AG08395 (cell line): ENCODE results near the gene MYG1.
"Not testable (repeated sequence)": the region's sequence is repeated elsewhere in the genome, so short reads cannot be mapped to it uniquely, and the experiment has no call there.

ENCODE experiments used
- DNase-seq: peaks from one replicate; pipeline ENCODE4 v3.0.0; 2012; ENCODE audit warnings: mixed read lengths, low spot score

MYG1 gene

DNA sequence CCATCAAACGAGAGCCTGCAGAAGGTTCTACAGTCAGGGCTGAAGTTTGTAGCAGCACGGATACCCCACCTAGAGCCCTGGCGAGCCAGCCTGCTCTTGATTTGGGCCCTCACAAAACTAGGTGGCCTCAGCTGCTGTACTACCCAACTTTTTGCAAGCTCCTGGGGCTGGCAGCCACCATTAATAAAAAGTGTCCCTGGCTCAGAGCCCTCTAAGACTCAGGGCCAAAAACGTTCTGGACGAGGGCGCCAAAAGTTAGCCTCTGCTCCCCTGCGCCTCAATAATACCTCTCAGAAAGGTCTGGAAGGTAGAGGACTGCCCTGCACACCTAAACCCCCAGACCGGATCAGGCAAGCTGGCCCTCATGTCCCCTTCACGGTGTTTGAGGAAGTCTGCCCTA, 13.0 kb upstream of the MYG1 start:
- no peak for DNase-seq

DNA sequence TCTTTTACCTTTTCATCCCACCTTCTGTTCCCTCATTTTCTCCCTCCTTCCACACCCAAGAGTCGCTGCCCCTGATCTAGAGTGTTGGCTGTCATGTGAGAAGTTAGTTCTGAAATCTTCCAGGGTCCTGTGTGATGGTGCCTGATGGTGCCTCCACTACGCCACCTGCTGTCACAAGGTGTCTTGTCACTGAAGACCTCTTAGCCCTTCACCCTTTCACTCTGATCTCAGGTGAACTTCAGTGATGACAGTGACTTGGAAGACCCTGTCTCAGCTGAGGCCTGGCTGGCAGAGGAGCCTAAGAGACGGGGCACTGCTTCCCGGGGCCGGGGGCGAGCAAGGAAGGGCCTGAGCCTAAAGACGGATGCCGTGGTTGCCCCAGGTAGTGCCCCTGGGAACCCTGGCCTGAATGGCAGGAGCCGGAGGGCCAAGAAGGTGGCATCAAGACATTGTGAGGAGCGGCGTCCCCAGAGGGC, 11.7 kb upstream of the MYG1 start:
- DNase-seq, result peak; percentile 73

DNA sequence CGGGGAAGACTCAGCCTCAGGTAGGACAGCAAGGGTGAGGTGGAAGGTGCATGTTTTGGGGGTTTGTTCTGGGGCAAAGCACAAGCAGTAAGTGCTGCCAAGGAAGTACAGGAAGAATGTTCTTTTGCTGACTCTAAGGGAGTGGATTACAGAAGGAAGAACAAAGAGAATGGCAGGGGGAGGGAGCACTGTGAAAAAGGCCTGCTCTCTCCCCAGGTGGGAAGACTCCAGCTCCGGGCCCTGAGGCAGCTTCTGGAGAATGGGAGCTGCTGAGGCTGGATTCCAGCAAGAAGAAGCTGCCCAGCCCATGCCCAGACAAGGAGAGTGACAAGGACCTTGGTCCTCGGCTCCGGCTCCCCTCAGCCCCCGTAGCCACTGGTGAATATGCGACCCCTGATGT, 11.2 kb upstream of the MYG1 start:
- no peak for DNase-seq

DNA sequence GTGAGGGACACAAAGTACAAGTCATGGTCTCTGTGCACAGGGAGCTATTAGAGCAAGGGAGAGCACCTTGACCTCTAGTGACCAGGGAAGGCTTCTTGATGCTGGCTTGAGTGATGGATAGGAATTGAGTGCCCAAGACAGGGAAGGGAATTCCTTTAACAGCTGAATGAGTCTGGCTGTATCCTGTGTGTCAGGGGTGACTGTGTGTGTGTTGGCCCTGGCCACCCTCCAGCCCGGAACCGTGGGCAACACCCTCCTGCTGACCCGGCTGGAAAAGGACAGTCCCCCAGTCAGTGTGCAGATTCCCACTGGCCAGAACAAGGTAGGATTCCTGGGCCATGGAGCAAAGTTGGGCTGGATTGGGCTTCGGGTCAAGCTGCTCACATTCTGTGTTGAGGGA, 9.6 kb upstream of the MYG1 start:
- peak; percentile 57 for DNase-seq

DNA sequence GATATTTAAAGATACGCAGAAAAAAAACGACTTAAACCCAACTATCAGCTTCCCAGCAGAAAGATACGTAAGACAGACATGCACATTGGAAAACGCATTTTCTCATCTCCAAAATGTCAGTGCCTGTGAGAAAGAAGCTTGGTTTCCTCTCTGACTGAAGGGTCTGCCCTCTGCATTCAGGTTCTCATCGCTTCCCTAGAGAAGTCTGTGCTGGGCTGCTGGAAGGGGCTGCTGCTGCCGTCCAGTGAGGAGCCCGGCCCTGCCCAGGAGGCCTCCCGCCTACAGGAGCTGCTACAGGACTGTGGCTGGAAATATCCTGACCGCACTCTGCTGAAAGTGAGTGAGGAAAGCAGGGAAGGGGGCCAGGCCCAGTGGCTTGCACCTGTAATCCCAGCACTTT, 8.8 kb upstream of the MYG1 start:
- DNase-seq, result no peak

DNA sequence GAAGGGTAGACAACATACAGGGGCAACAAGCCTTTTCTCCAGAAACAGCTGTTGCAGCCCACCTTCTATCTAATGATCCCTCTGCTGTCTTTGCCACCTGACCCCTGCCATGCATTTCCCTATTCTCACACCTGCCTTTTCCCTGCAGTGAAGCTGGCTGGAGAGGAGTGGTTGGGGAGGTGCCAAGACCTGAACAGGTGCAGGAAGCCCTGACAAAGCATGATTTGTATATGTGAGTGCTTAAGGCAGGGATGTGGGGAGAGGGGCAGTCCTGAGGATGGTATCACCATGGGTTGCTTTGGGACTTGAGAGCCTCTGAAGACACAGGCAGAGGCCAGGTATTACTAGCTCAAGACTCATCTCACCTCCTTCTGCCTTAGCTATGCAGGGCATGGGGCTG, 7.1 kb upstream of the MYG1 start:
- DNase-seq, result no peak

DNA sequence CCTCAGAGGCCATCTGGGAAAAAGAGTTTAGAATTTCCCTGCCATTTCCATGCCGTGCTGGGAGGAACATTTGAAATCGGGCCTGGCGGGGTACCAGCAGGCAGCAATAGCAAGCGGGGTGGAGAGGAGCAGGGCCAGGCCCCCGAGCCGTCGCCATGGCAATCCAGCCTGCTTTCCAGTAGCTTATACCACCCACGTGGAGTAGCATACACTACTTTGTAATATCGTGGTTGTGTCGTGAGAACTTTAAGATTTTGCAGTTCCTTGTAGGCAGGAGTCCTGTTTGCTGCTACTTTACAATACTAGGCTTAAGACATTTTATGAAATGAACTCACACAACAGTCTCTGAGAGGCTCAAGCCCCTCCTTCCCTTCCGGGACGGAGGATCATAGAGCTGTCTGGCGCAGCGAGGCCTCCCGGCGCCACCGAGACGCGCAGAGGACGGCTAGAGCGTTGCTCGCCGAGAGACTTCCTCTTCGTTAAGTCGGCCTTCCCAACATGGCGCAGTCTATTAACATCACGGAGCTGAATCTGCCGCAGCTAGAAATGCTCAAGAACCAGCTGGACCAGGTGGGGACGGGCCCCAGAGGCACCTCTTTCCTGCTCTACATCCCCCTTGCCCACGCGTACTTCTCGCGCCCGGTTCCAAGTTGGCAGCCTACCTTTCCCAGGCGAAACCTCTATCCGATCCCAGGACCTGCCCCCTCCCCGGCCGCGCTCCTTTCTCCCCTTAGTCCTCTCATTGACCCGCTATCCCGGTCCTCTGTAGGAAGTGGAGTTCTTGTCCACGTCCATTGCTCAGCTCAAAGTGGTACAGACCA, 4.2 kb upstream of the MYG1 start, which contains the start of gene PFDN5:
TSS of gene PFDN5 (plus strand) at position 473 of the 821 bp plus-strand sequence. CDS start at position 499, 26 bp downstream.
- DNase-seq, result peak; percentile 88

DNA sequence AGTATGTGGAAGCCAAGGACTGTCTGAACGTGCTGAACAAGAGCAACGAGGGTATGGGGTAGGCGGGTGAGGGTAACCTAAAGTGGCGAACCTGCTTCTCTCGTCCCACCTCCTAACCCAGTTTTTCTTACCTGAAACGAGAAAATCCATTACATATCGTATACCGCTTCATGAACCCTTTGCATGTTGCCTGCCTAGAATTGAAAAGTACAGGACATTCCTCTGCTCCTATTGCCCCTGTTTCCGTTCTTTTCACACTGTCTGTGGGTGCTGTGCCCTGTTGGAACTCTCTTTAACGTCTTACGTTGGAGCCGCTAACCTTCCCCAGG, 3.6 kb upstream of the MYG1 start:
- DNase-seq, result no peak

DNA sequence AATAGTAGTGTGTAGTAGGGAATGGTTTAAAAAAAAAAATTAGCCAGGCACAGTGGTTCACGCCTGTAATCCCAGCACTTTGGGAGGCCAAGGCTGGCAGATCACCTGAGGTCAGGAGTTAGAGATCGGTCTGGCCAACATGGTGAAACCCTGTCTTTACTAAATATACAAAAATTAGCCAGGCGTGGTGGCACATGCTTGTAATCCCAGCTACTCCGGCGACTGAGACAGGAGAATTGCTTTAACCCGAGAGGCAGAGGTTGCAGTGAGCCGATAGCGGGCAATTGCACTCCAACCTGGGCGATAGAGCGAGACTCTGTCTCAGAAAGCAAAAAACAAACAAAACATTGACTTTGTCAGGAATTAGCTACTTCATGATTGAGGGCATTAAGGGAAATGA, 2.4 kb upstream of the MYG1 start:
- not testable (repeated sequence) for DNase-seq

DNA sequence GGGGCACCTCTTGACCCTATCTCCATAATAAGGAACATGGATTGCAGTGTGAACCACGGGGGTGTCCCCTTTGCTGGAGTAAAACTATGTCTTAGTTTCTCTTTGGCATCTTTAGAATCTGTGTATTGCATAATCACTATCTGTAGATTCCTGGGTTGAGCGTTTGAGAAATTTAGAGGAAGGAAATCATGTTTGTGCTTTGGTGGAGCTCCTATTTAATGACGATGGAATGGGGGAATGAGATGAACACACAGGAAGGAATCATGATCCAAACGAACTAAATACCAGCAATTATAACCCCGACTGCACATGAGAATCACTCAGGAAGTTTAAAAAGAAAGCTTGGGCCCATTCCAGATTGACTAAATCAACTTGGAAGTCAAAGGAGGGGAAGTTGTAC, 1.3 kb upstream of the MYG1 start:
- DNase-seq, result peak; percentile 72

DNA sequence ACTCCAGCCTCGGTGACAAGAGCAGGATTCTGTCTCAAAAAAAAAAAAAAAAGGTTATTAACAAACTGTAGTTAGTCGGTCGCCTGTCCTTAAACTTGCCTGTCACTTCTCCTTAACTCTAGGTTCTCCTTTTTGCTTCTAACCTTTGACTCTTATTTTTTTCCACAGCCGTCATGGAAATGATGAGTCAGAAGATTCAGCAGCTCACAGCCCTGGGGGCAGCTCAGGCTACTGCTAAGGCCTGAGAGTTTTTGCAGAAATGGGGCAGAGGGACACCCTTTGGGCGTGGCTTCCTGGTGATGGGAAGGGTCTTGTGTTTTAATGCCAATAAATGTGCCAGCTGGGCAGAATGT, 418 bp upstream of the MYG1 start:
- DNase-seq, result peak; percentile 33

DNA sequence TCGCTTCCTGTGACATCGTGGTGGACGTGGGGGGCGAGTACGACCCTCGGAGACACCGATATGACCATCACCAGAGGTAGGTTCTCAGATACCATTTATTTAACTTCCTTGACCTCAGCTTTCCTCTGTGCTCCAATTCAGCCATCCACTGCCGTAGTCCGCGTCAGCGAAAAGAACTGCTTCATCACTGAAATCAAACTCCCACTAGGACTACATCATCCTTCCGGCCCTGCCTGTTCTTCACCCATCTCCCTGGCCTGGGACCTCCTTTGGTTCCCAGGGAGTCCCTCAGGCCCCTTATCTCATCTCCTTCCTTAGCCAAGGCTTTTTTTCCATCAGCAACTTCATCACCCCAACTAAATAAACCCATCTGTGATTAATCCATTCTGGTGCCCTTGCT, 692 bp downstream of the MYG1 start:
- peak; percentile 37 for DNase-seq

DNA sequence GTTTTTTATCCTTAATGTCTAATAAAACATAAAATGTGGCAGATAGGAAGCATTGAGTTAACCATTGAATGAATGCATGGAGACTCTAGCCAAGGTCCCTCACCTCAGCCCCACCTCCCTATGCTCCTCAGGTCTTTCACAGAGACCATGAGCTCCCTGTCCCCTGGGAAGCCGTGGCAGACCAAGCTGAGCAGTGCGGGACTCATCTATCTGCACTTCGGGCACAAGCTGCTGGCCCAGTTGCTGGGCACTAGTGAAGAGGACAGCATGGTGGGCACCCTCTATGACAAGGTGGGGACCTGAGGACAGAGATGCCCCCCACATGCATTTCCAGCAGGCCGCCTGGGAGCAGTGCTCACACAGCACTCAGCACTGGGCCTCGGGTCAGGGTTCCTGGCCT, 3.4 kb downstream of the MYG1 start:
- no peak for DNase-seq

DNA sequence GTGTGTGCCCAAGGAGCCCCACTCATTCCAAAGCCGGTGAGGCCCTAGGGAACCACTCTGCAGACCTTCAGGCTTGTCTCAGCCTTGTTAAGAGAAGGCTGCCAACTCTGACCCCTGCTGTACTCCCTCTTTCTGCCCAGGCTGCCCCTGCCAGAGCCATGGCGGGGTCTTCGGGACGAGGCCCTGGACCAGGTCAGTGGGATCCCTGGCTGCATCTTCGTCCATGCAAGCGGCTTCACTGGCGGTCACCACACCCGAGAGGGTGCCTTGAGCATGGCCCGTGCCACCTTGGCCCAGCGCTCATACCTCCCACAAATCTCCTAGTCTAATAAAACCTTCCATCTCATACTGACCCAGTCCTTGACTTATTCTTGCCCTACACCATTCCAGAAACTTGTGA, 7.3 kb downstream of the MYG1 start:
- no peak for DNase-seq

DNA sequence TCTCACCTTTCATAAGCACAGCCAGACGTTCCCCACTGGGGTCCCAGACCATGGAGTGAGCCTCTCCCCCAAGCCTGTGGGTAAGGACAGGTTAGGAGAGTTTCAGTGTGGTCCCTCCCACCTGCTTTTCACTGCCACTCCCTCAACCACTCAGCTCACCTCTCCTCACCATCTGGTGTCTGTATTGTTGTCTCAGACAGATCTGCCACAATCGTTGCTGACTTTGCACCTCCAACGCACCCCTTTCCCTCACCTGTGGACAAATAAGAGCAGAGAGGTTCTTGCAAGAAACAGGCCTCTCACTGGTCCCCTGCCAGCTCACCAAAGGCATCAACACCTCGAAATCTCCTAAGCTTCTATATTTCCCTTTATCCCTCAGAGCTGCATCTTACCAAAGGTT, 8.8 kb downstream of the MYG1 start:
- DNase-seq, result no peak

DNA sequence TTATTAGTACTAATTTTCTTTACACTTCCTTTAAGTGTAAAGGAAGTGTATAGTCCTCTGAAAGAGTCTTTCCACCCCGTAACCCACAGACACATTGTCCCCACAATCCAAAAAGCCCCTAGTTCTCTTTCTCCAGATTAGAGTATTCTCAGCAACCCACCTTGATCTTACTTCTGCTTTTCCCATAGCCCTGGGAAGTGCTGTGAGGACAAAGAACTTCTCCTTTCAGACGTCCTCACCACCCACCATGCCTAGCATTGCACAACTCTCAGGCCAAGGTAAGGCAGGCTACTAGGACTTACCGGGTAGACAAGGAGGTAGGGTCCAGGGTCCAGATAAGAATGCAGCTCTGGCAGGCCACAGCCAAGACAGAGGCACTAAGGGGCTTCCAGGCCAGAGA, 14.5 kb downstream of the MYG1 start:
- no peak for DNase-seq

DNA sequence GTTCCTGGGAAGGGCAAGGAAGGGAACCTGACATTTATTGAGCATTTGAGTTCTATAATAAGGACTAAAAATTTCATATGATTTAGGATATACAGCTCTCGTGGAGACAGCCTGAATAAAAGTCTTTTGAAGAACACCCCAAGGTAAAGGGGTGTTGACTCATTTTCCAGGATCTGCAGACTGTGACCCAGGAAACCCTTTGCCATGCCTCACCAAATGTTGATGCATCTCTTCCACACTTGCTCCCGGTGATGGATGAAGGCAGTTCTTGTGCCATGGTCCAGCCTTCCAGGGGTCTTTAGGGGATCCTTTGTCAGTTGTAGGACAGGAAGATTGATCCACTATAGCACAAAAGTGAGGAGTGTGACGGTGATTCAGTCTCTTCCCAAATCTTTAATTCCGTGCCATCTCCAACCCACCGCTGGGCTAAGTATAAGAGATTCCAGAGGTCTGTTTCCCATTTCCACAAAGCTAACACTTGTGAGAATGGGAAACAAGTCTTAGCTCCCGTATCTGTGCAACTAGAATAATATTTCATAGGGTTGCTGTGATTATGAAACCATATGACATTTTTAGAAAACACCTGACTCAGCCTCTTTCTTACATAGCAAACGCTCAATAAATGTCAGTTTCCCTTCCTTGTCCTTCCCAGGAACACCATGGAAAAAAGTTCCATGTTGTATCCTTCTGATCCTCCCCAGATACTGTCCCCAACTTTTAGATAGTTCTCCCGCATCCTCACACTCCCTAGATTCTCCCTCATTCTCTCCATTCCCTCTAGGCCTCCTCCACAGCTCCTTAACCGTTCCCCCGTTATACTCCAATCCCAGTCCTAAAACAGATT, 21.1 kb downstream of the MYG1 start:
- no peak for DNase-seq

DNA sequence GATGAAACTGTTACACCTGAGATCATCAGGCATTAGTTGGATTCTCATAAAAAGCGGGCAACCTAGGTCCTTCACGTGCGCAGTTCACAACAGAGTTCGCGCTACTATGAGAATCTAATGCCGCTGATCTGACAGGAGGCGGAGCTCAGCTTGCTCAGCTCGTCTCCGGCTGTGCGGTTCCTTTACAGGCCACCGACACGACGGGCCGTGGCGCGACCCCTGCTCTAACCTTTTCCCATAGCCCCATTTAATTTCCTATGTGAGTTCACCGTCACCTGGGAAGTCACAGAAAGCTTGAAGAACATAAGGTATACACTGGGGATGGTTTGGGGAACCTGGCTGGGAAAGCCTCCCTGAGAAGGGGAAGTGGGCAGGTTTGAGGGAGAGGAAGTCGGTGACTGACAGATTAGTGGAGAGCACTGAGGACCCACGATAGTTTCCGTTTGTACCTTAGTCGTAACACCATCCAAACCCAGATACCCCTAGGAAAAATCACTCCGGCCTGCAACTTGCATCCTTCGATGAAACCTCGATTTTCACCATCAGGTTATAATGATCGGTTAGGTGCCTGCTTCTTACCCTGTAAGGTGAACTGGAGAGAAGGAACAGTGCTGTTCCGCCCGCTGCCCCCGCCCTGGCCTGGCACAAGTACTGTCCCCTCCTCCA, 24.8 kb downstream of the MYG1 start:
- no peak for DNase-seq

DNA sequence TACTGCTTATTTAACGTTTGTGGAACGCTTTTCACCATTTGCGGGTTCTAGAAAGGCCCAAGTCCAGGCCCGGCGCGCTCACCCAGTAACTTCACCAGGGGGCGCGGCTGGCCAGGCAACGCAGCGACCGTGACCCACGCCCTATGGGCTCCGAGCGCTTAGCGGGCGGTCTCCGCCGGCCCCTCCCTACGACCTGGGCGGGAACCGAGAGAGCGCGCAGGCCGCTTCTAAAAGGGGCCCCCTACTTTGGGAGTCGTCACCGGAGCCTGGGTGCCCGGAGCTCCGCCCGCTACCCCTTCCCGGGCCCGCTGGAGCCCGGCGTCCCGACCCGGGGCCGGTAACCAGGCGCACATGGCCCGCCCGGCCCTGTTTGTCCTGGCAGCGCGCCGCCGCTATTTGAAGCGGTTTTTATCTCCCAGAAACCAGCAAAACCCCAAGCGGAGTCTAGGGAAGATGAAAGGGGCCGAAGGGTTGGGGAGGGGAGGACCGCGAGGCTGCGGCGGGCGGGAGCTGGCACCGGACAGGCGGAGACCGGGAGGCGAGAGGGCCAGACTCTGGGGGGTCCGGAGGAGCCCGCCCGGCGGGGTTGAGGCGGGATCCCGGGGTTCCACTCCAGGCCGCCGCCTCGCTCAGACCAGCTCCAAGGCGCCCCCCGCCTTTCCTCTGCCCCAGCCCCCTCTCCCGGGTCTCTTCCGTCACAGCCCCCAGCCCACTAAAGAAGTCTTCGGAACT, 25.4 kb downstream of the MYG1 start:
- peak; percentile 95 for DNase-seq

DNA sequence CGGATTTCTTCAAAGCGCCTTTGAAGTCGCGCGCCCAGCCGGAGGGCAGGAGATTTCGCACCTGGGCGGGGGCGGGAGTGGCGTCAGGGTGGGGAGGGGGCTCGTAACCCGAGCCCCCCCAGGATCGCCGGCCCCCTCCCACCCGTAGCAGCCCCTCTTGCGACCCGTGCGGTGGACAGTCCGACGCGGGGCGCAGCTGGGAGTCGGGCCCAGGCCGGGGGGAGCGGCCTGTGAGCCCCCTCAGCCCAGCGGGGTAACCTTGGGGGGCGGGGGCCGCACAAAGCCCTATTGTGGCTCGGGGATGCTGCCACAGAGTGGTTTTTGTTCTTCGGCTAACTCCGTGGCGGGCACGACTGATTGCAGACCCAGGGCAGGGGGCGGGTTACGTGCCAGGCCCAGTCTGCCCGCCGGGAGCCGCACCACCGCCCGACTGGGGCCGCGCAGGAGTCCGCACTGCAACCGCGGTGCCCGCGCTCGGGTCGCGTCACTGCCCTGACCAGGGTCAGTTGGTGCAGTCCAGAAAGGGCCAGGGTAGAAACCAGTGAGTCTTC, 26.1 kb downstream of the MYG1 start:
- DNase-seq, result peak; percentile 46

DNA sequence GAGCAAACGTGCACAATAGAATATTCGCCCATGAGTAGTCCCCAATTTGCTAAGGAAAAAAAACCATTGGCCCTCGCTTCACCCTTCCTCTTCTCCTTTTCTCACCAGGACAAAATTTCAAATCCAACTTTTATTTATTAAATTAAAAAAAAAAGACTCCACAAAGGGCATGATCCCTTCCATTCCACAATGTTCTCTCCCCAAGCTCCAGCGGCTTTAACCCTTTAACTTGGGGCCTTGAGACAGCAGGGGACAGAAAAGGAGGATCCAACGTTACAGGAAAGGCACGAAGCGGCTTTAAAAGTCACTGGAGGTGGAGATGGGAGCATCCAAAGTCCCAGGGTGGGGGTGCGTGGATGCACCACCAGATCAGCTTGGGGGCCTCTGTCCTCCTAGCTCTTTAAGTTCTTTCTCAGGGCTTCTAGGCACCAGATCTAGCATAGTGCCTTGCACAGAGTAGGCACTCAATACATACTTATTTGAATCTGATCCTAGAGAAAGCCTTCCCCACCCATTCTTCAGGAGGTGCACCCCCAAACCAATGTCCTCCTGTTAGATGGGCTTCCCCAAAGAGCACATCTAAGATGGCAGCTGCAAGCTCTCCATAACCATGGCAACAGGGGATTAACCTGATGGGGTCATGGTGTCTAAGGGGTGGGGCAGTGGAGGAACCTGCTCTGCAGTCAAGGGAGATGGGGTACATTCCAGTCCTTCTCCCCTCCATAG, 27.1 kb downstream of the MYG1 start:
- DNase-seq, result no peak
